Measurements from ENCODE around the gene RNF10. TPM values are rescaled to one million over a fixed set of nuclear protein-coding genes. Genes with fewer than 3 reads are reported as not detected.
"Not testable (repeated sequence)": the region's sequence is repeated elsewhere in the genome, so short reads cannot be mapped to it uniquely, and the experiment has no call there.

The RNF10 gene
- total RNA-seq, 3 donors from 2014 or later (not counting 1 experiment from before 2014, with no cell fraction given), result 371 to 488 (median 389) TPM

GRCh38 chr12:120522568-120522967, 11.6 kb upstream of the RNF10 start:
- TF ChIP-seq CTCF (IDR thresholded peaks at IDR 0.05), result no peak
- H3K36me3 Mint-ChIP-seq, result no peaks in the 10 kb centered on the region
- H3K4me3 Mint-ChIP-seq, result no peak overlapping the region
- no peaks in the 10 kb centered on the region for H3K27me3 Mint-ChIP-seq (ENCODE audit: low read depth in 2 of 2)
- ATAC-seq (no peak), DNase-seq (no peak)
- peaks cover 0 to 5% of the 10 kb centered on the region in 2 donors for H3K4me1 Mint-ChIP-seq
- peaks cover 5% of the 10 kb centered on the region for H3K36me3 ChIP-seq (ENCODE audit: control insufficient read depth, insufficient read depth, low read length)
- H3K27me3 ChIP-seq (ENCODE audit: control insufficient read depth, insufficient read depth, low read length), result no peaks in the 10 kb centered on the region
- WGBS (ENCODE audit: insufficient coverage), result 93% methylated on average over 9 of the region's 9 CpGs
- no peaks in the 10 kb centered on the region for H3K9me3 ChIP-seq (ENCODE audit: control insufficient read depth, insufficient read depth, low read length)
- no peaks in the 10 kb centered on the region for H3K9me3 Mint-ChIP-seq
- H3K4me3 ChIP-seq (ENCODE audit: low read length), result no peak overlapping the region
- intact Hi-C loops (cut with micrococcal nuclease), result no loop called here
- no peak overlapping the region for H3K27ac Mint-ChIP-seq
- no peaks in the 10 kb centered on the region for H3K4me1 ChIP-seq (ENCODE audit: control insufficient read depth, insufficient read depth, low read length)
- H3K27ac ChIP-seq (ENCODE audit: low read length), result no peak overlapping the region

GRCh38 chr12:120528861-120529525, 5.2 kb upstream of the RNF10 start, which contains the start of gene COQ5:
Gene COQ5 (minus strand): TSS chr12:120529158. CDS start chr12:120529141, 17 bp downstream.
- DNase-seq, result peak; percentile 80 to 89
- Histone ChIP-seq H3K4me1 (ENCODE audit: control insufficient read depth, insufficient read depth, low read length) (peaks cover 19% of the 10 kb centered on the region), H3K27ac (ENCODE audit: low read length) (peak within 1 kb of the TSS; percentile 86), H3K36me3 (ENCODE audit: control insufficient read depth, insufficient read depth, low read length) (no peaks in the 10 kb centered on the region), H3K27me3 (ENCODE audit: control insufficient read depth, insufficient read depth, low read length) (no peaks in the 10 kb centered on the region), H3K4me3 (ENCODE audit: low read length) (peak within 1 kb of the TSS; percentile 79), H3K9me3 (ENCODE audit: control insufficient read depth, insufficient read depth, low read length) (no peaks in the 10 kb centered on the region)
- peak; percentile 94 to 96 (median 95) for ATAC-seq
- Mint-ChIP-seq H3K9me3 (no peaks in the 10 kb centered on the region), H3K27me3 (ENCODE audit: low read depth in 2 of 2) (no peaks in the 10 kb centered on the region), H3K4me3 (peak within 1 kb of the TSS; percentile 99), H3K4me1 (peaks cover 14 to 18% of the 10 kb centered on the region in 2 donors), H3K36me3 (no peaks in the 10 kb centered on the region), H3K27ac (peak within 1 kb of the TSS; percentile 98 to 100)
- TF ChIP-seq CTCF (IDR thresholded peaks at IDR 0.05), result no peak
- WGBS (ENCODE audit: insufficient coverage), result under 1% methylated on average over 38 of the region's 38 CpGs
- intact Hi-C loops (cut with micrococcal nuclease), result loop anchor here (2.0 kb wide), 1 partner anchor 90 kb away; the partner anchor contains the start of gene COX6A1

GRCh38 chr12:120529641-120530417, 4.3 kb upstream of the RNF10 start:
- Histone ChIP-seq H3K4me1 (ENCODE audit: control insufficient read depth, insufficient read depth, low read length) (peaks cover 20% of the 10 kb centered on the region), H3K27me3 (ENCODE audit: control insufficient read depth, insufficient read depth, low read length) (no peaks in the 10 kb centered on the region), H3K4me3 (ENCODE audit: low read length) (peak overlapping the region; percentile 79), H3K9me3 (ENCODE audit: control insufficient read depth, insufficient read depth, low read length) (no peaks in the 10 kb centered on the region), H3K27ac (ENCODE audit: low read length) (peak overlapping the region; percentile 86), H3K36me3 (ENCODE audit: control insufficient read depth, insufficient read depth, low read length) (no peaks in the 10 kb centered on the region)
- Mint-ChIP-seq H3K27me3 (ENCODE audit: low read depth in 2 of 2) (no peaks in the 10 kb centered on the region), H3K27ac (peak overlapping the region; percentile 98 to 100), H3K36me3 (no peaks in the 10 kb centered on the region), H3K9me3 (no peaks in the 10 kb centered on the region), H3K4me3 (peak overlapping the region; percentile 99), H3K4me1 (peaks cover 14 to 24% of the 10 kb centered on the region in 2 donors)
- ATAC-seq, result no peak
- peak in 1 of 2 donors; percentile 41 for DNase-seq
- intact Hi-C loops (cut with micrococcal nuclease), result loop anchor here (2.0 kb wide), 1 partner anchor 91 kb away; the partner anchor contains the start of gene COX6A1
- WGBS (ENCODE audit: insufficient coverage), result 53% methylated on average over 15 of the region's 19 CpGs
- TF ChIP-seq CTCF (IDR thresholded peaks at IDR 0.05), result no peak

GRCh38 chr12:120530418-120530761, 3.8 kb upstream of the RNF10 start:
- intact Hi-C loops (cut with micrococcal nuclease); H3K9me3 Mint-ChIP-seq; H3K36me3 ChIP-seq (ENCODE audit: control insufficient read depth, insufficient read depth, low read length); H3K9me3 ChIP-seq (ENCODE audit: control insufficient read depth, insufficient read depth, low read length); H3K27me3 ChIP-seq (ENCODE audit: control insufficient read depth, insufficient read depth, low read length); H3K27ac ChIP-seq (ENCODE audit: low read length); H3K4me3 Mint-ChIP-seq; H3K4me3 ChIP-seq (ENCODE audit: low read length); ATAC-seq; DNase-seq; H3K36me3 Mint-ChIP-seq; H3K27me3 Mint-ChIP-seq (ENCODE audit: low read depth in 2 of 2): not testable (repeated sequence)
- peaks cover 23% of the 10 kb centered on the region for H3K4me1 ChIP-seq (ENCODE audit: control insufficient read depth, insufficient read depth, low read length)
- Mint-ChIP-seq H3K27ac (peak overlapping the region in 1 of 2 donors; percentile 100), H3K4me1 (peaks cover 18 to 29% of the 10 kb centered on the region in 2 donors)

Measured in natural killer cell (primary cell).